Glutamatergic neuron (in vitro differentiated cells): Measurements from ENCODE around the gene BUD23. TPM values are rescaled to one million over a fixed set of nuclear protein-coding genes. Genes with fewer than 3 reads are reported as not detected.

ENCODE experiments used
- DNase-seq: peaks from one replicate; pipeline ENCODE4 v3.0.0; 2022
- H3K27ac Mint-ChIP-seq: one replicate; pipeline ENCODE4 v1.8.0; 2020; ENCODE audit warnings: mild to moderate bottlenecking, mixed read lengths, inconsistent platforms; ENCODE audit not compliant: unreplicated experiment
- H3K27me3 Mint-ChIP-seq: one replicate; pipeline ENCODE4 v1.8.0; 2020; ENCODE audit warnings: mild to moderate bottlenecking, moderate library complexity, mixed read lengths, inconsistent platforms; ENCODE audit not compliant: unreplicated experiment
- H3K36me3 Mint-ChIP-seq: one replicate; pipeline ENCODE4 v1.8.0; 2020; ENCODE audit warnings: mild to moderate bottlenecking, mixed read lengths, inconsistent platforms; ENCODE audit not compliant: unreplicated experiment
- H3K4me1 Mint-ChIP-seq: one replicate; pipeline ENCODE4 v1.8.0; 2020; ENCODE audit warnings: mild to moderate bottlenecking, low read depth, mixed read lengths, inconsistent platforms; ENCODE audit not compliant: unreplicated experiment
- H3K4me3 Mint-ChIP-seq: one replicate; pipeline ENCODE4 v1.8.0; 2020; ENCODE audit warnings: mild to moderate bottlenecking, mixed read lengths, inconsistent platforms; ENCODE audit not compliant: unreplicated experiment
- H3K9me3 Mint-ChIP-seq: one replicate; pipeline ENCODE4 v1.8.0; 2020; ENCODE audit warnings: mild to moderate bottlenecking, moderate library complexity, mixed read lengths, inconsistent platforms; ENCODE audit not compliant: unreplicated experiment
- CTCF ChIP-seq: fragments of 200-600 bp; sonication (generic); IDR thresholded peaks from one replicate; pipeline ENCODE4 v1.5.0; 2021; ENCODE audit not compliant: partially characterized antibody, unreplicated experiment
- total RNA-seq: library from RNA; stranded (reverse); fragmentation: NEBNext Ultra II Directional; extraction: Animal tissue kit (Norgen Biotek cat#: 25700); gene quantifications from one replicate; pipeline ENCODE4 v1.2.1, GENCODE V29; 2021; ENCODE audit not compliant: unreplicated experiment

BUD23 gene
- total RNA-seq, 1 donor from 2014 or later: 42.6 TPM

GRCh38 chr7:73740771-73741170, 57.4 kb downstream of the BUD23 start:
- Mint-ChIP-seq H3K4me1 (peaks cover 7% of the 10 kb centered on the region), H3K36me3 (no peaks in the 10 kb centered on the region), H3K9me3 (peaks cover 6% of the 10 kb centered on the region), H3K27me3 (peaks cover 10% of the 10 kb centered on the region), H3K27ac (no peak overlapping the region), H3K4me3 (no peak overlapping the region)
- no peak for TF ChIP-seq CTCF
- no peak for DNase-seq

- no peaks in the 10 kb centered on the region for H3K36me3 Mint-ChIP-seq
- peaks cover 8% of the 10 kb centered on the region for H3K27me3 Mint-ChIP-seq
- H3K27ac Mint-ChIP-seq: no peak overlapping the region
- H3K9me3 Mint-ChIP-seq: peaks cover 6% of the 10 kb centered on the region
- no peak overlapping the region for H3K4me3 Mint-ChIP-seq
- H3K4me1 Mint-ChIP-seq: peaks cover 7% of the 10 kb centered on the region
- DNase-seq: no peak
- TF ChIP-seq CTCF: no peak
These were observed 58.2 kb downstream of the BUD23 start for GRCh38 chr7:73741600-73741999.

GRCh38 chr7:73742338-73742752, 58.9 kb downstream of the BUD23 start:
- Mint-ChIP-seq H3K36me3 (no peaks in the 10 kb centered on the region), H3K9me3 (peaks cover 6% of the 10 kb centered on the region), H3K27me3 (peaks cover 8% of the 10 kb centered on the region), H3K27ac (no peak overlapping the region), H3K4me1 (peaks cover 7% of the 10 kb centered on the region), H3K4me3 (no peak overlapping the region)
- no peak for TF ChIP-seq CTCF
- no peak for DNase-seq

GRCh38 chr7:73742753-73743641, 59.6 kb downstream of the BUD23 start:
- H3K36me3 Mint-ChIP-seq: no peaks in the 10 kb centered on the region
- H3K4me3 Mint-ChIP-seq: peak overlapping the region; percentile 10
- peaks cover 7% of the 10 kb centered on the region for H3K4me1 Mint-ChIP-seq
- H3K27me3 Mint-ChIP-seq: peaks cover 8% of the 10 kb centered on the region
- H3K9me3 Mint-ChIP-seq: peaks cover 4% of the 10 kb centered on the region
- H3K27ac Mint-ChIP-seq: peak overlapping the region; percentile 2
- DNase-seq: peak; percentile 58
- no peak for TF ChIP-seq CTCF

GRCh38 chr7:73746378-73746777, 63.0 kb downstream of the BUD23 start:
- peaks cover 4% of the 10 kb centered on the region for H3K9me3 Mint-ChIP-seq
- TF ChIP-seq CTCF: no peak
- no peak overlapping the region for H3K27ac Mint-ChIP-seq
- no peak for DNase-seq
- H3K36me3 Mint-ChIP-seq: no peaks in the 10 kb centered on the region
- H3K27me3 Mint-ChIP-seq: peaks cover 8% of the 10 kb centered on the region
- H3K4me3 Mint-ChIP-seq: no peak overlapping the region
- H3K4me1 Mint-ChIP-seq: peaks cover 7% of the 10 kb centered on the region
